T-helper 2 cell treated with Interferon-gamma antibody and Interleukin-4, amounts not matched to agents 5 μg/mL and 100 μg/mL, for 36 hours (primary cell): ENCODE measurements around the gene MYOCOS.
"Not testable (repeated sequence)": the region's sequence is repeated elsewhere in the genome, so short reads cannot be mapped to it uniquely, and the experiment has no call there.

Experiments used
- DNase-seq: peaks from one replicate; pipeline ENCODE4 v3.0.0; 2021; ENCODE audit warnings: low spot score
- H3K27ac Mint-ChIP-seq: one replicate; pipeline ENCODE4 v1.8.0; 2021; ENCODE audit warnings: mild to moderate bottlenecking, mixed read lengths
- H3K27me3 Mint-ChIP-seq: one replicate; pipeline ENCODE4 v1.8.0; 2021; ENCODE audit warnings: low read depth, mixed read lengths
- H3K36me3 Mint-ChIP-seq: one replicate; pipeline ENCODE4 v1.8.0; 2021; ENCODE audit warnings: low read depth, mixed read lengths
- H3K4me1 Mint-ChIP-seq: one replicate; pipeline ENCODE4 v1.8.0; 2021; ENCODE audit warnings: low read depth, mixed read lengths
- H3K4me3 Mint-ChIP-seq: one replicate; pipeline ENCODE4 v1.8.0; 2022; ENCODE audit warnings: mild to moderate bottlenecking, moderate library complexity, mixed read lengths
- H3K9me3 Mint-ChIP-seq: one replicate; pipeline ENCODE4 v1.8.0; 2021; ENCODE audit warnings: mixed read lengths

The MYOCOS gene

GRCh38 chr1:171603042-171603441 is 19.0 kb upstream of the MYOCOS start:
- not testable (repeated sequence) for H3K36me3 Mint-ChIP-seq, H3K9me3 Mint-ChIP-seq, H3K27me3 Mint-ChIP-seq, DNase-seq, H3K27ac Mint-ChIP-seq, H3K4me3 Mint-ChIP-seq, H3K4me1 Mint-ChIP-seq

GRCh38 chr1:171606402-171606941 is 15.6 kb upstream of the MYOCOS start:
- no peak for DNase-seq
- Mint-ChIP-seq H3K27me3 (peaks cover 2% of the 10 kb centered on the region), H3K36me3 (no peaks in the 10 kb centered on the region), H3K9me3 (no peaks in the 10 kb centered on the region), H3K4me3 (no peak overlapping the region), H3K4me1 (no peaks in the 10 kb centered on the region), H3K27ac (no peak overlapping the region)

- no peak for DNase-seq
- Mint-ChIP-seq H3K27ac (no peak overlapping the region), H3K4me1 (no peaks in the 10 kb centered on the region), H3K9me3 (no peaks in the 10 kb centered on the region), H3K27me3 (peaks cover 2% of the 10 kb centered on the region), H3K36me3 (no peaks in the 10 kb centered on the region), H3K4me3 (no peak overlapping the region)
Measured at GRCh38 chr1:171610385-171610784, 11.7 kb upstream of the MYOCOS start.

DNA sequence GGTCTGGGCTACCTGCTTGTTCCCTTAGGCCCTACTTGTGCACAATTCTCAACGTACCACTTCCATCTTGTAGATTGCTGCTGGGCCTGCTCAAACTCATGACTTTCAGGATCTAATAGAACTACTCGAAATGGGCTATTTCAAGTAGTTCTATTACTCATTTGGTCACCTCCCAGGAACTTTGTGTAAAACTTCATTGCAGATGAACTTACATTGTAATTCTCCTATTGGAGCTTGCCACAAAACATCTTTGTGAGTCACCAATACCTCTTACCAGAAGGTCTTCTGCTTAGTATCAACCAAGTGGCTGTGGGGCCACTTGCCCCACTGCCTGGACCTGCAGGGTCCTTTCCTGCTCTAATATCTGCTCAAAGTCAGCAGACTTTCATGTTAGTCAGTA is 10.7 kb upstream of the MYOCOS start:
- Mint-ChIP-seq H3K27me3 (peaks cover 2% of the 10 kb centered on the region), H3K36me3 (no peaks in the 10 kb centered on the region), H3K27ac (no peak overlapping the region), H3K4me1 (no peaks in the 10 kb centered on the region), H3K4me3 (no peak overlapping the region), H3K9me3 (no peaks in the 10 kb centered on the region)
- DNase-seq = no peak

DNA sequence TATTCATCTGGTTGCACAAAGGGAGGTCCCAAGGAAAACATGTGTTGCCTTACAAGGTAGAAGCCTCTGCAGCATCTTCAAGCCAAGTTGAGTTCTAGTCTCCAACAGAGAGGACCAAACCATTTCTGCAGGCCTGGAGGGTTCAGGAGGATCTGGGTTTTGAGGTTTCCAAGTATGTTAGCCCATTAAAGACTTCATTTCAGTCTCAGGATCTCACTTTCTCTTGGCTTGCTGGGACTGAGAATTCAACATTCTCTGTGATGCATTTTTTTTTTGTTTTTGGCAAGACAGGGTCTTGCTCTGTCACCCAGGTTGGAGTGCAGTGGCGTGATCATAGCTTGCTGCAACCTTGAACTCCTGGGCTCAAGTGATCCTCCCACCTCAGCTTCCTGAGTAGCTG is 8.8 kb upstream of the MYOCOS start:
- Mint-ChIP-seq H3K9me3 (no peaks in the 10 kb centered on the region), H3K4me1 (no peaks in the 10 kb centered on the region), H3K27me3 (peaks cover 4% of the 10 kb centered on the region), H3K27ac (no peak overlapping the region), H3K4me3 (no peak overlapping the region), H3K36me3 (no peaks in the 10 kb centered on the region)
- DNase-seq = no peak

- not testable (repeated sequence) for H3K36me3 Mint-ChIP-seq, H3K9me3 Mint-ChIP-seq, H3K4me1 Mint-ChIP-seq, H3K4me3 Mint-ChIP-seq, DNase-seq, H3K27ac Mint-ChIP-seq, H3K27me3 Mint-ChIP-seq
Measured at GRCh38 chr1:171615122-171615906, 6.7 kb upstream of the MYOCOS start.

DNA sequence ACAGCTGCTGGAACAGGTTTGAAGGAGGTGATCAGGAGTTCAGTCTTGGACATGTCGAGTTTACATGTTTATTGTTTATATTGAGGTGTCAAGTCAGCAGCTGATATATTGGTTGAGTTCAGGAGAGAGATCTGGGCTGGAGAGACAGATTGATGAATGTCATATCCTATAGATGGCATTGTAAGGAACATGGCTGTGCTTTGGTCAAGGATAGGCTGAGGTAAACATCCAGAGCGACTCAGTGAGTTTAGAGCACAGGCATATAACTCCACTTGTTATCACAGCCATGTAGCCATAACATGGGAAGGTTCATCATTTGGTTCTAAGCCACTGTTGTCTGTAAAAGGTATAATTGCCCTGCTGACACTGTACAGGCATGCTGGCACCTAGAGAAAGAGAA is 5.5 kb upstream of the MYOCOS start:
- H3K27me3 Mint-ChIP-seq = peaks cover 8% of the 10 kb centered on the region
- no peak overlapping the region for H3K27ac Mint-ChIP-seq

GRCh38 chr1:171623651-171624331 is 1.7 kb downstream of the MYOCOS start:
- Mint-ChIP-seq H3K4me1 (no peaks in the 10 kb centered on the region), H3K27me3 (peaks cover 7% of the 10 kb centered on the region), H3K36me3 (no peaks in the 10 kb centered on the region), H3K4me3 (no peak overlapping the region), H3K9me3 (no peaks in the 10 kb centered on the region), H3K27ac (no peak overlapping the region)
- DNase-seq = no peak

More for the DNA sequence above, 5.5 kb upstream of the MYOCOS start:
- Mint-ChIP-seq H3K36me3 (no peaks in the 10 kb centered on the region), H3K4me1 (no peaks in the 10 kb centered on the region), H3K4me3 (no peak overlapping the region), H3K9me3 (no peaks in the 10 kb centered on the region)
- no peak for DNase-seq

- H3K36me3 Mint-ChIP-seq = no peaks in the 10 kb centered on the region
- H3K4me3 Mint-ChIP-seq = no peak overlapping the region
- H3K9me3 Mint-ChIP-seq = no peaks in the 10 kb centered on the region
- H3K27ac Mint-ChIP-seq = no peak overlapping the region
- peaks cover 12% of the 10 kb centered on the region for H3K27me3 Mint-ChIP-seq
- DNase-seq = no peak
- H3K4me1 Mint-ChIP-seq = no peaks in the 10 kb centered on the region
Measured at GRCh38 chr1:171625225-171625624, 3.2 kb downstream of the MYOCOS start.

DNA sequence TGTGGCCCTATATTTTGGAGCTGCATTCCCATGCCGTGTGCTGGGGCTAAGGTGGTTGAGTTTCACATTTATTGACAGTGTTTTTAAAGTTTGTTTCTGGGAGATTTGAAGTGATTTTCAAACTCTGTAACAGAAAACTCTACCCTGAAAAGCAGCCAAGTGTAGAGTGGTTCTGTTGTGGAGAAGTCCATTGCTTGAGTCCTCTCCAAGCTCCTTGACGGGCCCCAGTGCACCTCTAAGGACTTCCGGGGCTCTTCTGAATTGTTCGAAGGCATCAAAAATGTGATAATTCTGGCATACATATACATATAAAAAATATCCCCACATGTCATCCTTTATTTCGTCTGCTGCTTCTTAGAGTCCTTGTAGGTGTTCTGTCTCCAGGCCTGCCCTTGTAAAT is 5.0 kb downstream of the MYOCOS start:
- Mint-ChIP-seq H3K36me3 (no peaks in the 10 kb centered on the region), H3K27me3 (peaks cover 17% of the 10 kb centered on the region), H3K9me3 (no peaks in the 10 kb centered on the region)

GRCh38 chr1:171628225-171628624 is 6.2 kb downstream of the MYOCOS start:
- Mint-ChIP-seq H3K36me3 (no peaks in the 10 kb centered on the region), H3K4me3 (no peak overlapping the region), H3K4me1 (no peaks in the 10 kb centered on the region), H3K9me3 (no peaks in the 10 kb centered on the region), H3K27ac (no peak overlapping the region), H3K27me3 (peaks cover 20% of the 10 kb centered on the region)
- no peak for DNase-seq

More for the DNA sequence above, 5.0 kb downstream of the MYOCOS start:
- no peak for DNase-seq
- Mint-ChIP-seq H3K4me1 (no peaks in the 10 kb centered on the region), H3K27ac (no peak overlapping the region), H3K4me3 (no peak overlapping the region)

DNA sequence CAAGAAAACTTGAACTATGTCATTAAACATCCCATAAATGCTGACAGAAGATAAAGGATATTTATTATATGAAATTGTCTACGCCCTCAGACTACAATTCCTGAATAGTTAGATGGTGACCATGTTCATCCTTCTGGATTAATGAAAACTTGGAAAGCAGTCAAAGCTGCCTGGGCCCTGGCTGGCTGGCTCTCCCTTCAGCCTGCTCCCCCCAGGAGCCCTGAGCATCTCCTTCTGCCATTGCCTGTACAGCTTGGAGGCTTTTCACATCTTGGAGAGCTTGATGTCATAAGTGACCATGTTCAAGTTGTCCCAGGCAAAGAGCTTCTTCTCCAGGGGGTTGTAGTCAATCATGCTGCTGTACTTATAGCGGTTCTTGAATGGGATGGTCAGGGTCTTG is 13.6 kb downstream of the MYOCOS start:
- Mint-ChIP-seq H3K9me3 (no peaks in the 10 kb centered on the region), H3K27ac (no peak overlapping the region), H3K4me3 (no peak overlapping the region), H3K36me3 (no peaks in the 10 kb centered on the region), H3K27me3 (peaks cover 10% of the 10 kb centered on the region), H3K4me1 (no peaks in the 10 kb centered on the region)
- no peak for DNase-seq

DNA sequence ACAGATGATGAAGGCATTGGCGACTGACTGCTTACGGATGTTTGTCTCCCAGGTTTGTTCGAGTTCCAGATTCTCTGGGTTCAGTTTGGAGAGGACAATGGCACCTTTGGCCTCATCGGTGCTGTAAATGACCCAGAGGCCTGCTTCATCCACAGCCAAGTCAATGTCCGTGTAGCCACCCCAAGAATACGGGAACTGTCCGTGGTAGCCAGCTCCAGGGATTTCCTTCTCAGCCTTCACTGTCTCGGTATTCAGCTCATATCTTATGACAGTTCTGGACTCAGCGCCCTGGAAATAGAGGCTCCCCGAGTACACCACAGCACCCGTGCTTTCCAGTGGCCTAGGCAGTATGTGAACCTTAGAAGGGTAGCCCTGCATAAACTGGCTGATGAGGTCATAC is 14.1 kb downstream of the MYOCOS start:
- DNase-seq = no peak
- H3K27ac Mint-ChIP-seq = no peak overlapping the region

DNA sequence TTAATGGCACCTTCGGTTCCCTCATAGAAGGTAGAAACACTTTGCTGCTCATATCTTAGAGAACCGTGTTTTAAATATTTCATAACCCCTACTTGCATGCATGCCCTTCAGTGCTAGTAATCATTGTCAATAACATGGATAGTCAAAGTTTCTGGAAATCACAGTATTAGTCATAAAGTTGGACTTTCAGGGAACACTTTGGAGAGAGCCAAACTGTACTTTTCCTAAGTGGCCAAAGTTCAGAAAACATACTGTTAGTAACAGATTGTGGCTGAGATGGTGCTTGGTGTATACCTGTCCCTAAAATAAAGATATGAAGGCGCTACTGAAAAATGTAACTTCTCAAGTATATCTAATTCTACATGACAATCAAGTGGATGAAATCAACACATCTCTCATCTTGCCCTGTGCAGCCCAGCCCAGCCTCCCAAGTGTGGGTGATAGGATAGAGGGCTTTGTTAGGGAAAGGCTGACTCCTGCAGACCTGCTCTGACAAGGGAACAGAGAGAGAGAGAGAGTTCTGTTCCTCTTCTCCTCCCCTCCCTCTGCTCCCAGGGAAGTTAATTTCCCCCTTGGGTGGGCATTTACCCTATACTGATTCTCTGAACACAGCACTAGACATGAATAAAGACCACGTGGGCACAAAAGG is 16.0 kb downstream of the MYOCOS start:
- no peaks in the 10 kb centered on the region for H3K36me3 Mint-ChIP-seq
- H3K9me3 Mint-ChIP-seq = no peaks in the 10 kb centered on the region
- no peak overlapping the region for H3K27ac Mint-ChIP-seq
- H3K27me3 Mint-ChIP-seq = peaks cover 3% of the 10 kb centered on the region
- no peak for DNase-seq
- H3K4me3 Mint-ChIP-seq = no peak overlapping the region
- H3K4me1 Mint-ChIP-seq = no peaks in the 10 kb centered on the region

More for the DNA sequence above, 14.1 kb downstream of the MYOCOS start:
- H3K4me3 Mint-ChIP-seq = no peak overlapping the region
- H3K36me3 Mint-ChIP-seq = no peaks in the 10 kb centered on the region
- no peaks in the 10 kb centered on the region for H3K9me3 Mint-ChIP-seq
- peaks cover 10% of the 10 kb centered on the region for H3K27me3 Mint-ChIP-seq
- H3K4me1 Mint-ChIP-seq = no peaks in the 10 kb centered on the region
